ENCODE data around the gene KLF12.

KLF12 gene

DNA sequence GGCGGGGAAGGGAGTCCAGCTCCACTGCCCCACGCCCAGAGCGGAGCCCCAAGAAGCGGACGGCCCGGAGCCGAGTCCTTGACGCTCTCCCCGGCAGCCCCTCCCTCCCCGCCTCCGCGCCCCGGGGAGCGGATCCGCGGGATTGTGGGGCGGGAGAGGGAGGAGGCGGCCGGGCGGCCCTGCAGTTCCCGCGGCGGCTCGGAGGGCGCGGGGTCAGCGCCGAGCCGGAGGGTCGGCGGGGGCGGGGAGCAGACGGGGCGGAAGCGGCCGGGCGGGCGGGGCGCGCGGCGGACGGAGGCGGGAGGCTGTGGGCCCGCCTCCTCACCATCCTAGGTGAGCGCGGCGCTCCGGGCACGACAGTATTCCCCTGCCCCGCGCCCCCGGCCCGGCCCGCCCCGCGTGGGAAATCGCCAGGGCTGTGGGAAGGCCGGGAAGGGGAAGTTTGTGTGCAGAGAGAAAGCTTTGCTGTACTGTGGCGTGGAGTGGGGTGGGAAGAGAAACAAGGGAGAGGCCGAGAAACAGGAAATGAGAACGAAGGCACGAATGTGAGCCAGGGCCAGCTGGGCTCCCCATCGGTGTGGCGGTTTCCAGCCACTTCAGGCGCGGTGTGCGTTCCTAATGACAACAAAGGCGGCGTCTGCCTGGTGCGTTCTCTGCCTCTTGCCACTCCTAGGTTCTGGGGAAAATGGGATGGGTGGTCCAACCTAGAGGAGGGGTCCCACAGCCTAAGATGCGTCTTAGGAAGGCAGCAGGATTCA, 1.3 kb upstream of the KLF12 start:
- peak; percentile 53 for DNase-seq (ENCODE audit: low read depth)

DNA sequence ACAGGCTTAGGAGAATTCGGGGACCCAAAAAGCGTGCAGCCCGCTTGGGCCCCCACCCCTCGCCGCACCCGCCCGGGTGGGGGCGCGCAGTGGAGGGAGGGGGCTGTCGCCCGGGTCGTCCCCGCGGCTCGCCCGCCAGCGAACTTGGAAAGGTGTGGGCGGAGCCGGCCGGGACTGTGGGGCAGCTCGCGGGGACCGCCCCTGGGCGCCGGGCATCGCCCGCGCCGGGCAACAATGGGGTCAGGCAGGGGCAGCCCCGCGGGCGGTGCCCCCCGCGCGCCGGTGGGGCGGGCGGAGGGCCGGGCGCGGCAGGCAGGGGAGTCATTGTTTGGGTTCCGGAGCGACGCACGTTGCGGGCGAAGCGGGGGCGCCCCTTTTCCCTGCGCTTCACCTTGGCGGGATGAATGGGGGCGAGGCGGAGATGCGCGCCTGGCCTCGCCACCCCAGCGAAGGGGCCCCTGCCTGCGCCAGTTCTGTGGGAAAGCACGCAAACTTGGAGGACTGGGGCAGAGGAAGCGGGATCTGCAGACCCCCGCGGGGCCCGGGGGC, 647 bp upstream of the KLF12 start:
- DNase-seq (ENCODE audit: low read depth): peak; percentile 59

DNA sequence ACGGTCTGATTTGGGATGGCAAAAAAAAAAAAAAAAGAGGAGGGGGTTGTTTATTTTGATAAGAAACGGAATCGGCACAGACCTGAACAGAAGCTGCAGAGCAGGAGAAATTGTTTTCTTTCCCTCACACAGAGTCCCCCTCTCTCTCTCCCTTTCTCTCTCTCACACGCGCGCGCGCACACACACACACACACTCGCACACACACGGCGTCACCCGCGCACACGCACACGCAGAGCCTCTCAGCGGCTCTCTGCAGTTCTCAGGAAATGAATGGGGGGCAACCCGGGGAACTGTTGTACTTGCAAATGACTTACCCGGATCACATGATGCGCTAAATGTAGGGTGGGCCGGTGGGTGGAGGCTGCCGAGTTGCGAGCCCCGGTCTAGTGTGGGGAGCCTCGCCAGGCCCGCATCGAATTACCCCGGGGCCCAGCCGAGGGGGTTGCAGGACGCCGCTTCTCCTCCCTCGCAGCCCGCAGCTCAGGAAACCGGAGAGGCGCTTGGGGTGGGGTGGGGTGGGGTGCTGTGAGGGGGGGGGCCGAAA, 475 bp downstream of the KLF12 start:
- peak; percentile 74 for DNase-seq (ENCODE audit: low read depth)

DNA sequence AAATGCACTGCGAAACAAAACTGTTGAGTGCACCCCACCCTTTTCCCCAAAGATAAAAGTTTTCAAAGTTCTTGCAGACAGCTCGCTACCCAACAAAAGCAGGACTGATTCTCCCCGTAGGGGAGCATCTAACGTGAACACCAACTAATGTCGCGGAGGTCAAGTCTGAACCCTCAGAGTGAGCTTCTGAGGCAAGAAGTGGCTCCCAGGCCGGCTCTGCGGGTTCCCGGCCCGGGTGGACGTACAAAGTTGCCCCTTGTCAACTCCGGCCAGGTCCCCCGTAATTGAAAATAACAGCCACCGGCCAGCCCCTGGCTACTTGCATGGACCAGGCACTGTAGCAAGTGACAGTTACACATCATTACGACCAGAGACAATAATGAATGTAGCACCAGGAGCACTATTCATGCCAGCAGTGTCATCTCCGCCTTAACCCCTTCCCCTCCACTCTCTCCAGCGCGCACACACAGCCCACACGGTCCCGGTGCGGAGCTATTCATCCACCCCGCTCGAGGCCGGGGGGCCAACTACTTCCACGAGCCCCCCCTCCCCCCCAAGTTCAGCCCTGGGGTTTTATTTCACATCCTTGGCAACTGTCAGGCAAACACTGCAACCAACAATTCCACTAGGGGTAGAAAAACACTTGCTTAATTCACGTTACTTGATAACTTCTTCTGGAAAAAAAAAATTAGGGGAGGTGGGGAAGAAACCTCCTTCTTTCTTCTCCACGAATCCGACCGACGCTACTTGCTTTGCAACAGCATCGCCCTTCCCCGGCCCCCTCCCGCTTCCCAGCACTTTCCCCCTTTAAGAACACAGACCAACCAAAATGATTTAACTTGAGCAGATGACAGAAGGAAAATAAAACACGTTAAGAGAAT, 1.2 kb downstream of the KLF12 start:
- no peak for DNase-seq (ENCODE audit: low read depth)

DNA sequence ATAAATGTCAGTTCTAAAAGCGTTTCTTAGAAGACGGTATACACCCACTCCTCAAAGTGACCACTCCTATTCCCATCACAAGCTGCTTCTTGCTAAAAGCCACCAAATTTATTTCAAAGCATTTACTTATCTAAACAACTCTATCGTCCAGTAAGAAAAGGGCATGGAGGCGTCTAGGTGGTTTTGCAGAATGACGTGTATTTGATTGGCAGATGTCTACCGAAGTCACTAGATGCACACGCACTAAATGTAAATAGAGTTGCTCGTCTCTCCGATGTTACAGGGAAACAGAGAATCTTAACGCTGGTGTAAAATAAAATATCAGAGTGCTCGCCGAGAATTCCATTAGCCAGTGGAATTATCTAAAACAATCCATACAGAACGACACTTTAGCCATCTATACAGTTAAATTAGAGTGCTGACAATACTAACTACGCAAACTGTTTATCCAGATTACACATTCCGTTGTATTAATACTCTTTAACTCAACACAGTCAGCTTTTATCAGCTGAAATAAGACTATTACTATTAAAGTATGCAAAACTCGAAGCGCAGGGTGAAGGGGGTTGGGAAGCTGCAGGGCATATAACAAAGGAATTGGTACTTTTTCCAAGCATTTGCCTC, 1.9 kb downstream of the KLF12 start:
- DNase-seq (ENCODE audit: low read depth): no peak

DNA sequence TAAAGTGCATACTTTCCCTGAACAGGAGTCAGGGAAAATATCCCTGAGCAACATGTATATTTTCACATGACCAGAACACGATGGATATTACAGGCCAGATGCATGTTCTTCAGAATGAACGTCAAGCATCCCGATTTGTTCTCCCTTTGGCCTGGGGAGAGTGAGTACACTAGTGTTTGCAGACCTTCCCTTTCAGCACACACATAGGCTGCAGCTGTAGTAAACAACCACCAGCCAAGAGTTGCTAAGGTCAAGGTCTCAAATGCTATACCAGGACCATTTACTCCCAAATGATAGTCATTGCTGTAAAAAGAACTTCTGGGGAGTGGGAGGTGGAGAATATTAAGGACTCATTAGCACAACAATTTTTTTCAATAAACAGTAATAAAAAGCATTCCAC, 3.0 kb downstream of the KLF12 start:
- DNase-seq (ENCODE audit: low read depth): no peak

DNA sequence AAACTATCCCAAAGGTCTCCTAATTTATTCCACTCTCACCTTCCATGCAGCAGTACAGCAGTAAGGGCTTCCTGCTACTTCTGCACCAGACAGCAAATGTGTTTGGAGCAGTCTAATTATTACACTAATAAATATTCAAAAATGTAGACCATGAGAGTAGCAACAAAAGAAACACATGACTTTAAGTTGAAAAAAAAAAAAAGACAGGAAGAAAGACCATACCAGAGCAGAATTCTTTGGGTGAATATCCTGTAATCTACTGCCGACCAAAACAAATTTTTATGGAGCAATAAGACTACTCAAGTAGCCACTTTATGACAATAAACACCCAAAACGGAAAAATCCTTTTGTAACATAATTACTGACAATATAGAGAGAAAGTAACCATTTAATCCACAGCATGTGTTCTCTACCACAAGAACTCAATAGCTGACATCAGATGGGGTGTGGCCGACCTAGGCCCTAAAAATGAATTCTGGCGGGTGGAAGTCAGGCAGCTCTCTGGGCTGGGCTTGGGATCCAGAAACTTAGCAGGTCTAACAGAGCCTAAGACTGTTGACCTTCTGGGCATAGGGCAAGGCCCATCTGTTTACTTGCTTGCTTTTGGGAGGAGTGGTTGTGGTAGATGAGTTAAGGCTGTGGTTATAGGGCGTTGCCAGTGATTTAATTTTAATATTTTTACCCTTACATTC, 4.6 kb downstream of the KLF12 start:
- no peak for DNase-seq (ENCODE audit: low read depth)

DNA sequence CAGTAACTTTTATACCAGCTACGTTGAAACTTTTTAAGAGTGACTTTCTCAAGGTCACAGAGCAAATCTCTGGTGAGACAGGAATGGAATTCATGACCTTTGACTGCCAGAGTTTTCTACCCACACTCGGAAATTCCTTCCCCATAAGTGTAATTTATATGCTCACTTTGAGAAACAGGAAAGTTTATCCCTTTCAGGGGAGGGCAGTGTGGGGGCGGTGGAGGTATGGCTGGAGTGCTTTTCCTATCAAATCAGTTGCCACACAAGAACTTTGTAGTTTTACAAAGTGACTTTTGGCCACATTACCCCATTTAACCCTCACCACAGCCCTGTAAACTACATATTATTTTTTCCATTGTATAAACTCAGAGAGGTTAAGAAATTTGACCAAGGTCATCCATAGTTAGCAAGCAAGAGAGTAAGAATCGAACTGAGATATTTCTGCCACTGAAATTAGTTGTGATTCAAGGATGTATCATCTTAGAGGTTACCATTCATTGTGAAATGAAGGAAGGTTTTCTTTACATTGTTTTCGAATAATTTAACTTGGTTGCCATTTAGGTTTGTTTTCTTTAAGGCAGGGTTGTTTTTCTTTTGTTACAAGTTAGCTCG, 5.9 kb downstream of the KLF12 start:
- no peak for DNase-seq (ENCODE audit: low read depth)

DNA sequence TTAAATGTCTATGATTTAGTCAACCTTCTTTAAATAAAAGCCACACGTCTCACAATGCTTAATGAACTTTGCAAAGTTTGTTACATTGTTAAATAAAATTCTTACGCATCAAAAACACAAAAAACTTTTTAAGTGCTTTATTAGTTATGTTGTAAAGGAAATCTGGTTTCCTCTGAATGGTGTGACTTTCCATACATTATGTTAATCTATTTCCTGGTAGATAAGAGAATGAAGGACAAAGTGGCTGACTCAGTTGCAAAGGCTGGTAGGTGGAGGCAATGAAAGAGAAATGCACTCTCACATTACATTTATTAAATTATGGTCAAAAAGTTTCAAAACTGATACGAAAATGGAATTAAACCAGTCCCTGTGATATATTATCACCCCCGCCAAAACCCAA, 15.9 kb downstream of the KLF12 start:
- DNase-seq (ENCODE audit: low read depth): no peak

DNA sequence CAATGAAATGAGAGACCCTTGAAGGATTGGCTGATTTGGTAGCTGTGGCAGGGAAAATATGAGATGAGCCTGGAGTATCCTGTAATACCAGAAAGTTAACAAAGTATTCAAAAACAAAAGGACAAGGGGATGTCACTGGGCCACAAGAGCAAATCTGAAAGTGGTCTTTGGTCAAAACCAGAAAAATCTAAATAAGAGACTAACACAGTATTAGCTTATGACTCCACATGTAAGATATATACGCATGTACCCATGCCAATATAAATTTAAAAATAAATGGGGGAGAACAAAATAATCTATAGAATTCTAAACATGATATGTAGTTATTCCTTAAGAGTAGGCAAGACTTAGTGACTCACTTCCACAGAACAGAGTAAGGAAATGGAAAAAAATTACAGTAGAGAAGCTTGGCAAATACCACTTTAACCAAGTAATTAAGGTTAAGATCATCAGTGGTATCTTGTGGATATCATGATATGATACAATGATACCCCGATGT, 16.9 kb downstream of the KLF12 start:
- DNase-seq (ENCODE audit: low read depth): no peak

DNA sequence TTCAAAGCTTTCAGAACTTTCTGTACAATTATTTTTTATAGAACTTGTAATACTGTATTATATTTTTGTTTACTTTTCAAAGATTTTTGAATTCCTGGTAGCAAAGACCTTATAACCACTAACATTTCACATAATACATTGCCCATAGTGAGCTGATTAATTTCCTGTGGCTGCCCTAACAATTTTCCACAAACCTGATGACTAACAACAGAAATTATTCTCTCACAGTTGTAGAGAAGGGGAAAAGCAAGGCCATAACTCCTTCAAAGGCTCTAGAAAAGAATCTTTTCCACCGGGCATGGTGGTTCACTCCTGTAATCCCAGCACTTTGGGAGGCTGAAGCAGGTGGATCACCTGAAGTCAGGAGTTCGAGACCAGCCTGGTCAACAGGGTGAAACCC, 19.1 kb downstream of the KLF12 start:
- no peak for DNase-seq (ENCODE audit: low read depth)

DNA sequence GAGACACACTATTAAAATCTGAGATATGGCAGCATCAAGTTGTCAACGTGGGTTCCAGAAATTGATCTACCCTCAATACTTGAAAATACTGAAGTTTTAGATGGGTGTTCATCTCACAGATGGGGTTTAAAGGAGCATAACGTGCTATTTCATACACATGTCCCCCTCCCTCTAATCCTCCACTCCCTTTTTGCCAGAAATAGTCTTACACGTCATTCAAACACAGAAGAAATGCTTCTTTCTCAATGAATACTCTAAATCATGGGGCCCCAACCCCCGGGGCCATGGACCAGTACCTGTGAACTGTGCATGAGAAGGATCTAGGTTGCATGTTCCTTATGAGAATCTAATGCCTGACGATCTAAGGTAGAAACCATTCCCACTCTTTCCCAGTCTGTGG, 19.6 kb downstream of the KLF12 start:
- DNase-seq (ENCODE audit: low read depth): no peak

DNA sequence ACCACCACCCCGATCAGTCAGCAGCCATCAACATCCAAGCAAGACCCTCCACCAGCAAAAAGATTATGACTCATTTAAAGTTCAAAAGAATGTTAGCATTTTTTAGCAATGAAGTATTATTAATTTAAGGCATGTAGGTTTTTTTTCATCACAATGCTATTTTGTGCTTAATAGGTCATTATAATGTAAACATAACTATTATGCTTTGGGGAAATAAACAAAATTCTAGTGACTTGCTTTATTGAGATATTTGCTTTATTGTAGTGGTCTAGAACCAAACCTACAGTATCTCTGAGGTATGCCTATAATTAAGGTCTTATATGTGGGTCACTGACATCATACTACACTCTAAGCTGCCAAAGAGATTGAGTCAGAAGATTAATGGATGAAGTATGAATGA, 20.0 kb downstream of the KLF12 start:
- no peak for DNase-seq (ENCODE audit: low read depth)

DNA sequence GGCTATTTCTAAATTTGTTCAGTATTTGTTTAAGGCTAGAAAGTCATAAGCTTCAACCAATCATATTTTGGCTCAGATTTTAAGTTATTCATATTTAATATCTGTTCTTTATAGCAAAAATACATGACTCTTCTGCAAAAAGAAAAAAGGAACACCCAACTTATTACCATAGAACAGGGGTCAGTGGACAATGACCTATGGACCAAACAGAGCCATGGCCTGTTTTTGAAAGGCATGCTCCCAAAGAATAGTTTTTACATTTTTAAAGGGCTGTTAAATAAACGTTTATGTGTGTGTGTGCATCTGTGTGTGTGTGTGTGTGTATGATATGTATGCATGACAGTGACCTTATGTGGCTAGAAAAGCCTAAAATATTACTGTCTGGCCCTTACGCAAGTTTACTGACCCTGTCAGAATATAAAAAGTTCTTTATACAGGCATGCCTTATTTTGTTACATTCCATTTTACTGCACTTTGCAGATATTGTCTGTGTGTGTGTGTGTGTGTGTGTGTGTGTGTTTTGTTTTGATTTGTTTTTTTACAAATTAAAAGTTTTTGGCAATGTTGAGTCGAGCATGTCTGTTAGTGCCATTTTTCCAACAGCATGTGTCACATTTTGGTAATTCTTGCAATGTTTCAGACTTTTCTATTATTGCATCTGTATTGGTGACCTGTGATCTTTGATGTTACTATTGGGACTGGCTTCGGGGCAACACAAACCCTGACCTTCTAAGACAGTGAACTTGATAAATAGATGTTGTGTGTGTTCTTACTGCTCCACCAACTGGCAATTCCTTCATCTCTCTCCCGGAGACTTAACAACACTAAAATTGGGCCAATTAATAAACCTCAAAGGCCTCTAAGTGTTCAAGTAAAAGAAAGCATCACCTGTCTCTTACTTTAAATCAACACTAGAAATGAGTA, 22.0 kb downstream of the KLF12 start:
- no peak for DNase-seq (ENCODE audit: low read depth)

DNA sequence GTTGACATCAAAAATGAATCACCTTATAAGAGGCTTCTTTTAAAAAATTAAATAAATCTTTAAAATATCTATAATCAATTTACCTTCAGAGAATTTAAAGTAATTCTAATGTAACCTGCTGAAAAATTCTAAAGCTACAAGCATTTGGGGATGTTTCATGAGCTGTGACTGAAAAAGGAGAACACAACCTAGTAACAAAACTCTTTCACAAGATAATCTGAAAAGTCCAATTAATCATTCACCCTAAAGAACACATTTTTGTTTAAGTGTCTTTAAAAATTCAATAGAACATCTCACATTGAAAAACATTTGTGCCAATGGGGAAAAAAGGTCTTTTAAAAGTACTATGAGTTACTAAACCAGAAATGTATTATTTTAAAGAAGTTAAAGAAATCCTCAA, 22.8 kb downstream of the KLF12 start:
- no peak for DNase-seq (ENCODE audit: low read depth)

DNA sequence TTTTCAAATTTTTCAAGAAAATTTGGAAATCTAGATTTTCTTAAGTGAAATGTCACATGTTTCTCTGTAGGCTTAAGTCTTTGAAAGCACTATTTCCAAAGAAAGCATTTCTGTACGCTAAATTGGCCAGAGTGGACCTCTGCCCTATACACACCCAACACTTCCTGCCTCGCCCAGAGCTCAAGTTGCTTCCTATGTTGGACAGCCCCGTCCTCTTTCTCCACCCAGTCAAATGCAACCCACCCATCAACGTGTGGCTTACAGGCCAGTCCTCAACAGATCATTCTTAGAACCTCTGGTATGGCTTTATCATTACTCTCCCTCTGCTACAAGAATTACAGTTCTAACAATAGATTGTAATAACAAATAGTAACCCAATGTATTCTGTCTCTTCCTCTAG, 24.2 kb downstream of the KLF12 start:
- no peak for DNase-seq (ENCODE audit: low read depth)

DNA sequence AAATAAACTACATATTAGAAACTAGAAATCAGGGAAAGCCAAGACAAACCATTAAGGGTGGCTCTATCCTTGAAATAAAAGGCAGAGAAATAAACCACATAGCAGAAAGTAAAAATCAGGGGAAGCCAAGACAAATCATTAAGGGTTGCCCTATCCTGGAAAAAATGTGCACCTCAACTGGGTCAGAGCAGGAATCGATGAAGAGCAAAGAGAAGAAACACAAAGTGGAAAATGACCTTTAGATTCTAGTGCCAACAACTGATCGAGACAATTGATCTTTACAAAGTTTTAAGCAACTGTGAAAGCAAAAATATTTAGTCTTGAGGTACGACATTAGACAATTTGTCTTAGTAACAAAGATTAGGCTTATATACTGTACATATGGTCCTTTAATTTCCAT, 26.6 kb downstream of the KLF12 start:
- no peak for DNase-seq (ENCODE audit: low read depth)

DNA sequence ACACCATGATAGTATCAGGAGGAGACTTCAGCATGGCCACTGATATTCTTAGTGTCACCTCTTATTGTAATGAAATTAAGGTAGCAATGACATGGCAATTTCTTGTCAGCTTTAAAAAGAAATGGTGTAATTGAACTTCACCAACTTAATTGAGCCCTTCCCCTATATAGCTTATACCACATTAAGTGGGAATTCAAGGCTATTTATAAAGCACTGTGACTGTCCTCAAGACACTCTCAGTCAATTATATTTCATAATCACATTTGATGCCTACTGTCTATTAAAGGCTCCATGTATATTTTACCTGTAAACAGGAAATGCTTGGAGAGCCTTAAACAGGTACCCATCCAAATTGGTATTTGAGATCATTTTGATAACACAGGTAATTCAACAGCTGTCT, 28.3 kb downstream of the KLF12 start:
- DNase-seq (ENCODE audit: low read depth): no peak

DNA sequence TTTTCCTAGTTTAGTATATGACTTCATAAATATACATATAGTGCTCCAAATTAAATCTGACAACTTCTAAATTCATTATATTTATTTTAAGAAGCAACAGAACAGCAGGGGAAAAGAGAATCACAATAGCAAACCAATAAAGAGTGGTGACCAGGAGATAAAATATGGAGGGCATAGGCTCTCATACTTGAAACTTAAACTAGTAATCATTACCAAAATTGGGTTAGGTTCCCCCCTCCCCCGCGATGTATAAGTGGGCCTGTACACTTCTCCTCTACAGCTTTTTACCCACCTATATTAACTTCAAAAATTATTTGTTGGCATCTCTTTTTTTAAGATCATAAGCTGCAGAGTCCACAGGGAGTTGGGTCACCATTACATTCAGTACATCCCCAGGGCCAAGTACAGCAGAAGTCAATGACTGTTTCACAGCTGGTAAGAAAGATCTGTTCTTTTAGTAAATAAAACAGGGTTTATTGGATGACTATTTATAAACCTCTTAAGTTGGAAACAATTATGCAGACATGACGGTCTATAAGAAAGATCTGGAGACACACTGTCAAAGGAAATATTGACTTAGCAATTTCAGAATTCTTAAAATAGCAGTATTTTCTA, 29.4 kb downstream of the KLF12 start:
- DNase-seq (ENCODE audit: low read depth): no peak
